ENCODE measurements around the gene PPP6R2. TPM values are rescaled to one million over a fixed set of nuclear protein-coding genes. Genes with fewer than 3 reads are reported as not detected.
"Not testable (repeated sequence)": the region's sequence is repeated elsewhere in the genome, so short reads cannot be mapped to it uniquely, and the experiment has no call there.

The PPP6R2 gene
- polyA plus RNA-seq, 2 donors: 30.2 to 38.2 TPM

- no peaks in the 10 kb centered on the region for H3K27me3 ChIP-seq (ENCODE audit: control insufficient read depth in 1 of 2, insufficient read depth in 2 of 2, low read length in 2 of 2)
- H3K4me1 ChIP-seq (ENCODE audit: control insufficient read depth in 2 of 2, insufficient read depth in 2 of 2, low read length in 1 of 2): no peaks in the 10 kb centered on the region
- no peak overlapping the region for H3K4me3 ChIP-seq (ENCODE audit: low read depth in 1 of 2, low read length in 2 of 2)
- peaks cover 38 to 66% of the 10 kb centered on the region in 2 donors for H3K36me3 ChIP-seq (ENCODE audit: control insufficient read depth in 2 of 2, insufficient read depth in 2 of 2, low read length in 1 of 2)
- no peak overlapping the region for H3K27ac ChIP-seq (ENCODE audit: low read depth in 2 of 2, low read length in 1 of 2)
- WGBS, 2 donors: 88 to 90% methylated on average over 9 of the region's 9 CpGs
- H3K9me3 ChIP-seq (ENCODE audit: control insufficient read depth in 2 of 2, insufficient read depth in 1 of 2, low read depth in 1 of 2, low read length in 1 of 2): no peaks in the 10 kb centered on the region
Measured at GRCh38 chr22:50419116-50419515, 76.0 kb downstream of the PPP6R2 start.

- H3K27ac ChIP-seq (ENCODE audit: low read depth in 2 of 2, low read length in 1 of 2): no peak overlapping the region
- peaks cover 30 to 62% of the 10 kb centered on the region in 2 donors for H3K36me3 ChIP-seq (ENCODE audit: control insufficient read depth in 2 of 2, insufficient read depth in 2 of 2, low read length in 1 of 2)
- no peaks in the 10 kb centered on the region for H3K27me3 ChIP-seq (ENCODE audit: control insufficient read depth in 1 of 2, insufficient read depth in 2 of 2, low read length in 2 of 2)
- no peaks in the 10 kb centered on the region for H3K9me3 ChIP-seq (ENCODE audit: control insufficient read depth in 2 of 2, insufficient read depth in 1 of 2, low read depth in 1 of 2, low read length in 1 of 2)
- 92 to 96% methylated on average over 10 of the region's 10 CpGs for WGBS, 2 donors
- H3K4me1 ChIP-seq (ENCODE audit: control insufficient read depth in 2 of 2, insufficient read depth in 2 of 2, low read length in 1 of 2): no peaks in the 10 kb centered on the region
- no peak overlapping the region for H3K4me3 ChIP-seq (ENCODE audit: low read depth in 1 of 2, low read length in 2 of 2)
Measured at GRCh38 chr22:50420015-50420414, 76.9 kb downstream of the PPP6R2 start.

- Histone ChIP-seq H3K36me3 (ENCODE audit: control insufficient read depth in 2 of 2, insufficient read depth in 2 of 2, low read length in 1 of 2) (peaks cover 29 to 61% of the 10 kb centered on the region in 2 donors), H3K4me3 (ENCODE audit: low read depth in 1 of 2, low read length in 2 of 2) (no peak overlapping the region), H3K4me1 (ENCODE audit: control insufficient read depth in 2 of 2, insufficient read depth in 2 of 2, low read length in 1 of 2) (no peaks in the 10 kb centered on the region), H3K27me3 (ENCODE audit: control insufficient read depth in 1 of 2, insufficient read depth in 2 of 2, low read length in 2 of 2) (no peaks in the 10 kb centered on the region), H3K9me3 (ENCODE audit: control insufficient read depth in 2 of 2, insufficient read depth in 1 of 2, low read depth in 1 of 2, low read length in 1 of 2) (no peaks in the 10 kb centered on the region), H3K27ac (ENCODE audit: low read depth in 2 of 2, low read length in 1 of 2) (no peak overlapping the region)
- WGBS, 2 donors: 89 to 91% methylated on average over 12 of the region's 12 CpGs
Measured at GRCh38 chr22:50420581-50420980, 77.5 kb downstream of the PPP6R2 start.

- WGBS, 2 donors: 92 to 96% methylated on average over 14 of the region's 14 CpGs
- Histone ChIP-seq H3K4me1 (ENCODE audit: control insufficient read depth in 2 of 2, insufficient read depth in 2 of 2, low read length in 1 of 2) (no peaks in the 10 kb centered on the region), H3K27me3 (ENCODE audit: control insufficient read depth in 1 of 2, insufficient read depth in 2 of 2, low read length in 2 of 2) (no peaks in the 10 kb centered on the region), H3K36me3 (ENCODE audit: control insufficient read depth in 2 of 2, insufficient read depth in 2 of 2, low read length in 1 of 2) (peaks cover 21 to 55% of the 10 kb centered on the region in 2 donors), H3K9me3 (ENCODE audit: control insufficient read depth in 2 of 2, insufficient read depth in 1 of 2, low read depth in 1 of 2, low read length in 1 of 2) (no peaks in the 10 kb centered on the region), H3K4me3 (ENCODE audit: low read depth in 1 of 2, low read length in 2 of 2) (no peak overlapping the region), H3K27ac (ENCODE audit: low read depth in 2 of 2, low read length in 1 of 2) (no peak overlapping the region)
Measured at GRCh38 chr22:50422046-50422445, 78.9 kb downstream of the PPP6R2 start.

- no peak overlapping the region for H3K4me3 ChIP-seq (ENCODE audit: low read depth in 1 of 2, low read length in 2 of 2)
- no peaks in the 10 kb centered on the region for H3K27me3 ChIP-seq (ENCODE audit: control insufficient read depth in 1 of 2, insufficient read depth in 2 of 2, low read length in 2 of 2)
- peaks cover 19 to 47% of the 10 kb centered on the region in 2 donors for H3K36me3 ChIP-seq (ENCODE audit: control insufficient read depth in 2 of 2, insufficient read depth in 2 of 2, low read length in 1 of 2)
- H3K4me1 ChIP-seq (ENCODE audit: control insufficient read depth in 2 of 2, insufficient read depth in 2 of 2, low read length in 1 of 2): no peaks in the 10 kb centered on the region
- no peaks in the 10 kb centered on the region for H3K9me3 ChIP-seq (ENCODE audit: control insufficient read depth in 2 of 2, insufficient read depth in 1 of 2, low read depth in 1 of 2, low read length in 1 of 2)
- H3K27ac ChIP-seq (ENCODE audit: low read depth in 2 of 2, low read length in 1 of 2): no peak overlapping the region
- 95 to 97% methylated on average over 21 of the region's 21 CpGs for WGBS, 2 donors
Measured at GRCh38 chr22:50422961-50423815, 80.1 kb downstream of the PPP6R2 start.

GRCh38 chr22:50423956-50424355 lies 80.8 kb downstream of the PPP6R2 start:
- H3K9me3 ChIP-seq (ENCODE audit: control insufficient read depth in 2 of 2, insufficient read depth in 1 of 2, low read depth in 1 of 2, low read length in 1 of 2): no peaks in the 10 kb centered on the region
- H3K27ac ChIP-seq (ENCODE audit: low read depth in 2 of 2, low read length in 1 of 2): no peak overlapping the region
- H3K36me3 ChIP-seq (ENCODE audit: control insufficient read depth in 2 of 2, insufficient read depth in 2 of 2, low read length in 1 of 2): peaks cover 20 to 43% of the 10 kb centered on the region in 2 donors
- no peaks in the 10 kb centered on the region for H3K27me3 ChIP-seq (ENCODE audit: control insufficient read depth in 1 of 2, insufficient read depth in 2 of 2, low read length in 2 of 2)
- H3K4me1 ChIP-seq (ENCODE audit: control insufficient read depth in 2 of 2, insufficient read depth in 2 of 2, low read length in 1 of 2): no peaks in the 10 kb centered on the region
- 96 to 98% methylated on average over 14 of the region's 14 CpGs for WGBS, 2 donors
- H3K4me3 ChIP-seq (ENCODE audit: low read depth in 1 of 2, low read length in 2 of 2): no peak overlapping the region

GRCh38 chr22:50425179-50425916 lies 82.2 kb downstream of the PPP6R2 start:
- Histone ChIP-seq H3K9me3 (ENCODE audit: control insufficient read depth in 2 of 2, insufficient read depth in 1 of 2, low read depth in 1 of 2, low read length in 1 of 2) (no peaks in the 10 kb centered on the region), H3K36me3 (ENCODE audit: control insufficient read depth in 2 of 2, insufficient read depth in 2 of 2, low read length in 1 of 2) (peaks cover 20 to 36% of the 10 kb centered on the region in 2 donors)
- WGBS, 2 donors: 93 to 95% methylated on average over 12 of the region's 12 CpGs

GRCh38 chr22:50432131-50432876 lies 89.2 kb downstream of the PPP6R2 start:
- Histone ChIP-seq H3K4me3 (ENCODE audit: low read depth in 1 of 2, low read length in 2 of 2) (no peak overlapping the region), H3K27me3 (ENCODE audit: control insufficient read depth in 1 of 2, insufficient read depth in 2 of 2, low read length in 2 of 2) (no peaks in the 10 kb centered on the region), H3K27ac (ENCODE audit: low read depth in 2 of 2, low read length in 1 of 2) (no peak overlapping the region), H3K4me1 (ENCODE audit: control insufficient read depth in 2 of 2, insufficient read depth in 2 of 2, low read length in 1 of 2) (peaks cover 0 to 6% of the 10 kb centered on the region in 2 donors), H3K36me3 (ENCODE audit: control insufficient read depth in 2 of 2, insufficient read depth in 2 of 2, low read length in 1 of 2) (peaks cover 11 to 48% of the 10 kb centered on the region in 2 donors), H3K9me3 (ENCODE audit: control insufficient read depth in 2 of 2, insufficient read depth in 1 of 2, low read depth in 1 of 2, low read length in 1 of 2) (no peaks in the 10 kb centered on the region)
- 93 to 94% methylated on average over 34 to 35 of the region's 35 CpGs for WGBS, 2 donors

More at GRCh38 chr22:50425179-50425916, 82.2 kb downstream of the PPP6R2 start:
- H3K27ac ChIP-seq (ENCODE audit: low read depth in 2 of 2, low read length in 1 of 2): no peak overlapping the region
- no peaks in the 10 kb centered on the region for H3K27me3 ChIP-seq (ENCODE audit: control insufficient read depth in 1 of 2, insufficient read depth in 2 of 2, low read length in 2 of 2)
- H3K4me3 ChIP-seq (ENCODE audit: low read depth in 1 of 2, low read length in 2 of 2): no peak overlapping the region
- no peaks in the 10 kb centered on the region for H3K4me1 ChIP-seq (ENCODE audit: control insufficient read depth in 2 of 2, insufficient read depth in 2 of 2, low read length in 1 of 2)

- not testable (repeated sequence) for H3K27me3 ChIP-seq (ENCODE audit: control insufficient read depth in 1 of 2, insufficient read depth in 2 of 2, low read length in 2 of 2); H3K9me3 ChIP-seq (ENCODE audit: control insufficient read depth in 2 of 2, insufficient read depth in 1 of 2, low read depth in 1 of 2, low read length in 1 of 2); H3K4me1 ChIP-seq (ENCODE audit: control insufficient read depth in 2 of 2, insufficient read depth in 2 of 2, low read length in 1 of 2); H3K27ac ChIP-seq (ENCODE audit: low read depth in 2 of 2, low read length in 1 of 2); H3K4me3 ChIP-seq (ENCODE audit: low read depth in 1 of 2, low read length in 2 of 2)
- WGBS, 2 donors: 94 to 95% methylated on average over 17 to 22 of the region's 24 CpGs
- H3K36me3 ChIP-seq (ENCODE audit: control insufficient read depth in 2 of 2, insufficient read depth in 2 of 2, low read length in 1 of 2): peaks cover 14 to 54% of the 10 kb centered on the region in 2 donors
Measured at GRCh38 chr22:50432877-50433510, 89.9 kb downstream of the PPP6R2 start.
